Smooth muscle cell (in vitro differentiated cells): Measurements from ENCODE around the gene TNFRSF17. TPM values are rescaled to one million over a fixed set of nuclear protein-coding genes. Genes with fewer than 3 reads are reported as not detected.

Experiments used
- DNase-seq: peaks from one replicate; lab custom pipeline; 2025; ENCODE audit not compliant: unreplicated experiment; lab: John Stamatoyannopoulos, UW
- H2AFZ ChIP-seq: fragments of 200-600 bp; sonication (generic); 2 replicates; pipeline ENCODE4 v1.6.0; 2016; ENCODE audit warnings: antibody characterized with exemption, low read depth, mild to moderate bottlenecking
- H3F3A ChIP-seq: fragments of 200-600 bp; sonication (generic); 2 replicates; pipeline ENCODE4 v1.6.0; 2017; ENCODE audit warnings: antibody characterized with exemption, low read depth
- H3K27ac ChIP-seq: fragments of 200-600 bp; sonication (generic); 2 replicates; pipeline ENCODE4 v1.5.1; 2016; ENCODE audit warnings: low read depth, mild to moderate bottlenecking
- H3K27me3 ChIP-seq: fragments of 200-600 bp; sonication (generic); 2 replicates; pipeline ENCODE4 v1.6.1; 2016; ENCODE audit warnings: low read depth, mild to moderate bottlenecking
- H3K36me3 ChIP-seq: fragments of 200-600 bp; sonication (generic); 2 replicates; pipeline ENCODE4 v1.5.1; 2016; ENCODE audit warnings: low read depth
- H3K4me1 ChIP-seq: fragments of 200-600 bp; sonication (generic); 2 replicates; pipeline ENCODE4 v1.5.1; 2016; ENCODE audit warnings: low read depth
- H3K4me2 ChIP-seq: fragments of 200-600 bp; sonication (generic); 2 replicates; pipeline ENCODE4 v1.6.0; 2016; ENCODE audit warnings: mild to moderate bottlenecking
- H3K4me3 ChIP-seq: fragments of 200-600 bp; sonication (generic); 2 replicates; pipeline ENCODE4 v1.5.1; 2016; ENCODE audit warnings: mild to moderate bottlenecking
- H3K79me2 ChIP-seq: fragments of 200-600 bp; sonication (generic); 2 replicates; pipeline ENCODE4 v1.6.0; 2016; ENCODE audit warnings: low read depth, mild to moderate bottlenecking
- H3K9ac ChIP-seq: fragments of 200-600 bp; sonication (generic); 2 replicates; pipeline ENCODE4 v1.6.0; 2016; ENCODE audit warnings: low read depth
- H3K9me3 ChIP-seq: fragments of 200-600 bp; sonication (generic); replicated peaks from 2 replicates; pipeline ENCODE4 v1.5.1; 2016; ENCODE audit warnings: low read depth
- H4K20me1 ChIP-seq: fragments of 200-600 bp; sonication (generic); 2 replicates; pipeline ENCODE4 v1.6.0; 2016; ENCODE audit warnings: low read depth
- CTCF ChIP-seq: fragments of 200-600 bp; sonication (generic); IDR thresholded peaks from 2 replicates; pipeline ENCODE4 v1.5.1; 2017; ENCODE audit warnings: borderline replicate concordance, mild to moderate bottlenecking, antibody characterized with exemption; ENCODE audit not compliant: insufficient read depth, poor library complexity, severe bottlenecking
- WGBS: methylation state at CpG from one replicate; pipeline ENCODE4 v1.1.7; 2016; ENCODE audit warnings: low lambda C conversion rate; 5-methylcytosine and 5-hydroxymethylcytosine counted together
- polyA plus RNA-seq: library from polyadenylated mRNA; unstranded; fragments of >200 nt; fragmentation: Nextera tagmentation; extraction: Ambion mirVana; gene quantifications from 2 replicates; pipeline ENCODE4 v1.2.1, GENCODE V29; 2016
- small RNA-seq: library from RNA; depleted of rRNA; stranded (forward); fragments of <200 nt; gene quantifications from one replicate; pipeline ENCODE3, GENCODE V24; 2014
- total RNA-seq: library from RNA; depleted of rRNA; stranded (reverse); fragments of >200 nt; gene quantifications from 2 replicates; pipeline ENCODE4 v1.2.3, GENCODE V29; 2014

TNFRSF17 gene
- total and polyA plus RNA-seq, 2 experiments from 2014 or later: not detected

- Histone ChIP-seq H3K79me2 (no peaks in the 10 kb centered on the region), H3K9me3 (no peaks in the 10 kb centered on the region), H3K4me2 (no peak overlapping the region), H2AFZ (no peak overlapping the region), H3K27me3 (no peaks in the 10 kb centered on the region), H3K9ac (no peak overlapping the region), H3K4me1 (no peaks in the 10 kb centered on the region), H3K27ac (no peak overlapping the region), H4K20me1 (no peaks in the 10 kb centered on the region), H3F3A (no peaks in the 10 kb centered on the region), H3K36me3 (no peaks in the 10 kb centered on the region), H3K4me3 (no peak overlapping the region)
- WGBS: 94% methylated on average over 4 of the region's 4 CpGs
- DNase-seq: no peak
- no peak for TF ChIP-seq CTCF
These were observed 51.4 kb downstream of the TNFRSF17 start for GRCh38 chr16:12016291-12016947.

- Histone ChIP-seq H3K4me1 (no peaks in the 10 kb centered on the region), H3K4me3 (no peak overlapping the region), H3K4me2 (peak overlapping the region; percentile 23), H2AFZ (no peak overlapping the region), H3K27me3 (no peaks in the 10 kb centered on the region), H3K36me3 (no peaks in the 10 kb centered on the region), H3K9ac (no peak overlapping the region), H3K79me2 (no peaks in the 10 kb centered on the region), H4K20me1 (no peaks in the 10 kb centered on the region), H3K9me3 (no peaks in the 10 kb centered on the region), H3F3A (no peaks in the 10 kb centered on the region), H3K27ac (no peak overlapping the region)
- WGBS: 67% methylated on average over 5 of the region's 5 CpGs
- no peak for DNase-seq
- no peak for TF ChIP-seq CTCF
These were observed 52.5 kb downstream of the TNFRSF17 start for GRCh38 chr16:12017558-12017957.

Small RNAs within 50 kb of the gene (small RNA-seq; reads per million reads assigned to genes)
- not detected for gene AC007216.5
- gene UBL5P4: not detected

Other genes with a start within 250 kb of the TNFRSF17 start
- gene TXNDC11, start 222.4 kb upstream of the TNFRSF17 start, total RNA-seq: 30.8 and 31.1 TPM in 2 replicates
- 27.3 and 27.9 TPM in 2 replicates for gene TXNDC11, start 222.4 kb upstream of the TNFRSF17 start, polyA plus RNA-seq
- gene ZC3H7A, start 168.0 kb upstream of the TNFRSF17 start, total RNA-seq: 38.6 and 43.4 TPM in 2 replicates
- 31.3 and 37.3 TPM in 2 replicates for gene ZC3H7A, start 168.0 kb upstream of the TNFRSF17 start, polyA plus RNA-seq
- gene RSL1D1, start 113.7 kb upstream of the TNFRSF17 start, total RNA-seq: 157 and 165 TPM in 2 replicates
- 104 and 138 TPM in 2 replicates for gene RSL1D1, start 113.7 kb upstream of the TNFRSF17 start, polyA plus RNA-seq
- 65.3 and 85.4 TPM in 2 replicates for gene GSPT1, start 49.3 kb upstream of the TNFRSF17 start, total RNA-seq
- gene GSPT1, start 49.3 kb upstream of the TNFRSF17 start, polyA plus RNA-seq: 79.1 and 84.1 TPM in 2 replicates
- gene NPIPB2, start 23.2 kb upstream of the TNFRSF17 start, total RNA-seq: 10.6 and 12.2 TPM in 2 replicates
- 3.8 and 8.4 TPM in 2 replicates for gene NPIPB2, start 23.2 kb upstream of the TNFRSF17 start, polyA plus RNA-seq
- gene SNX29, start 11.5 kb downstream of the TNFRSF17 start, total RNA-seq: 7.3 and 10.0 TPM in 2 replicates
- 9.4 and 22.1 TPM in 2 replicates for gene SNX29, start 11.5 kb downstream of the TNFRSF17 start, polyA plus RNA-seq